ENCODE results near the gene CDKL1. TPM values are rescaled to one million over a fixed set of nuclear protein-coding genes. Genes with fewer than 3 reads are reported as not detected.

Gene CDKL1
- total and polyA plus RNA-seq, 2 of the 13 experiments (the other 11 are each of a cell fraction or from before 2014, with no cell fraction given) = 4.4 to 5.1 TPM

GRCh38 chr14:50396631-50397389 lies at the start of gene CDKL1 (continued):
- TF ChIP-seq MXD3 (CRISPR knock-in tag; IDR thresholded peaks at IDR 0.05) = no peak
- no peak for TF ChIP-seq ZC3H4 (CRISPR knock-in tag; IDR thresholded peaks at IDR 0.05; ENCODE audit: borderline replicate concordance)
- TF ChIP-seq SP140L (CRISPR knock-in tag; IDR thresholded peaks at IDR 0.05; ENCODE audit: borderline replicate concordance) = no peak
- no peak for TF ChIP-seq ATF1 (CRISPR knock-in tag; IDR thresholded peaks at IDR 0.05)
- no peak for TF ChIP-seq RNF219 (CRISPR knock-in tag; IDR thresholded peaks at IDR 0.05)
- TF ChIP-seq MAF1 (CRISPR knock-in tag; IDR thresholded peaks at IDR 0.05; ENCODE audit: borderline replicate concordance) = no peak
- TF ChIP-seq MZF1 (CRISPR knock-in tag; IDR thresholded peaks at IDR 0.05; ENCODE audit: borderline replicate concordance) = no peak
- peak; percentile 74; the same call in 1 of the 2 replicates for TF ChIP-seq ZNF564 (CRISPR knock-in tag; IDR thresholded peaks at IDR 0.05)
- no peak; the same call in 1 of the 2 replicates for TF ChIP-seq ZFP82 (CRISPR knock-in tag; IDR thresholded peaks at IDR 0.05; ENCODE audit: borderline replicate concordance)
- no peak for TF ChIP-seq ZNF441 (CRISPR knock-in tag; IDR thresholded peaks at IDR 0.05; ENCODE audit: borderline replicate concordance)
- no peak for TF ChIP-seq ZNF282 (IDR thresholded peaks at IDR 0.05; ENCODE audit: partially characterized antibody)
- peak; percentile 58; the same call in 1 of the 2 replicates for TF ChIP-seq MXD1 (CRISPR knock-in tag; IDR thresholded peaks at IDR 0.05)
- TF ChIP-seq SKI (IDR thresholded peaks at IDR 0.05; ENCODE audit: partially characterized antibody) = peak; percentile 7
- TF ChIP-seq ZNF44 (CRISPR knock-in tag; IDR thresholded peaks at IDR 0.05) = peak; percentile 42; the same call in 1 of the 2 replicates
- peak; percentile 68 for TF ChIP-seq ZNF263 (CRISPR knock-in tag; IDR thresholded peaks at IDR 0.05)
- TF ChIP-seq ZNF652 (CRISPR knock-in tag; IDR thresholded peaks at IDR 0.05; ENCODE audit: borderline replicate concordance, low read depth) = no peak
- TF ChIP-seq ZBTB26 (CRISPR knock-in tag; IDR thresholded peaks at IDR 0.05; ENCODE audit: borderline replicate concordance) = no peak
- TF ChIP-seq MTF1 (CRISPR knock-in tag; IDR thresholded peaks at IDR 0.05) = 0 out of 2 replicates have a peak, but pooled peaks have one; percentile 59
- no peak for TF ChIP-seq ZKSCAN8 (CRISPR knock-in tag; IDR thresholded peaks at IDR 0.05; ENCODE audit: borderline replicate concordance)
- no peak; the same call in 1 of the 2 replicates for TF ChIP-seq FOXC1 (CRISPR knock-in tag; IDR thresholded peaks at IDR 0.05; ENCODE audit: borderline replicate concordance)
- peak in 1 of 2 experiments; percentile 46; a peak in 2 of 4 replicates for TF ChIP-seq POLR2A (IDR thresholded peaks at IDR 0.05; ENCODE audit: insufficient read depth in 1 of 2, low read depth in 2 of 2, low read length in 2 of 2)
- peak; percentile 32; the same call in 1 of the 2 replicates for TF ChIP-seq ZNF629 (CRISPR knock-in tag; conservative IDR thresholded peaks at IDR 0.05)
- TF ChIP-seq THAP11 (CRISPR knock-in tag; IDR thresholded peaks at IDR 0.05) = peak; percentile 36; the same call in 1 of the 2 replicates
- 0 out of 2 replicates have a peak, but pooled peaks have one; percentile 40 for TF ChIP-seq ZNF724P (CRISPR knock-in tag; IDR thresholded peaks at IDR 0.05; ENCODE audit: borderline replicate concordance)
- peak; percentile 69 for TF ChIP-seq SALL1 (CRISPR knock-in tag; IDR thresholded peaks at IDR 0.05)
- TF ChIP-seq ZNF75D (CRISPR knock-in tag; IDR thresholded peaks at IDR 0.05; ENCODE audit: borderline replicate concordance) = no peak
- TF ChIP-seq ZSCAN22 (CRISPR knock-in tag; IDR thresholded peaks at IDR 0.05) = no peak
